HG03139 (cell line): ENCODE data around the gene TOP3B.

Experiments
- ATAC-seq: cut with Tn5 transposase; IDR thresholded peaks from one replicate; pipeline ENCODE4 v1.9.1; 2021; ENCODE audit not compliant: unreplicated experiment

TOP3B gene

DNA sequence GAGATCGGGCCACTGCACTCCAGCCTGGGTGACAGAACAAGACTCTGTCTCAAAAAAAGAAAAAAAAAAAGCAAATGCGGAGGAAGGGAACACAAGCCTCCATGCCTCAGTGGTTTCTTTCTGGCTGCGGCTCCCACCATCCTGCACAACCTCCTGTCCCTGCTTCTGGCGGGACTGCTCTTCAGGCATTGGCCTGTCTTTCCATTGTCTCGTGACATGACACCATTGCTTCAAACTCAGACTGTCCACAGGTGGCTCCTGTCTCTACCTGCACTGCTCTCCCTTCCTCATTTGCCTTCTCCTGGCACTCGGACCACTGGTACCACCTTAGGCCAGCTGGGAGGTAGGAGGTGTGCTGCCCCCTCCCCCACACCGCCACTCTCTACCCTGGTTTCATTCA is 19.3 kb downstream of the TOP3B start:
- no peak for ATAC-seq

DNA sequence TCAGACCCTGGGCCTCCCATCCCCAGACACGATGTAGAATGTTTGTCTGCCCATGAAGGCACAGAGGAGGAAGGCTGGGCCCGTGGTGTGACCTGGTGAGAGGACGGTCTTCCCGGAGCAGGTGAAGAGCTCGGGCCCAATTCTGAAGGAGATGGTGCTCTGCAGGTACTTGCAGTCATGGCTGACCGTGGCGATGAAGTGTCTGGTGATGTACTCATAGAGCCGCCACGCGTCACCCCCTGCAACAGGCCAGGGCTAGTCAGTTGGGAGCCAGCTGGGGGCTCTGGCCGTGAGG is 20.0 kb downstream of the TOP3B start:
- no peak for ATAC-seq

DNA sequence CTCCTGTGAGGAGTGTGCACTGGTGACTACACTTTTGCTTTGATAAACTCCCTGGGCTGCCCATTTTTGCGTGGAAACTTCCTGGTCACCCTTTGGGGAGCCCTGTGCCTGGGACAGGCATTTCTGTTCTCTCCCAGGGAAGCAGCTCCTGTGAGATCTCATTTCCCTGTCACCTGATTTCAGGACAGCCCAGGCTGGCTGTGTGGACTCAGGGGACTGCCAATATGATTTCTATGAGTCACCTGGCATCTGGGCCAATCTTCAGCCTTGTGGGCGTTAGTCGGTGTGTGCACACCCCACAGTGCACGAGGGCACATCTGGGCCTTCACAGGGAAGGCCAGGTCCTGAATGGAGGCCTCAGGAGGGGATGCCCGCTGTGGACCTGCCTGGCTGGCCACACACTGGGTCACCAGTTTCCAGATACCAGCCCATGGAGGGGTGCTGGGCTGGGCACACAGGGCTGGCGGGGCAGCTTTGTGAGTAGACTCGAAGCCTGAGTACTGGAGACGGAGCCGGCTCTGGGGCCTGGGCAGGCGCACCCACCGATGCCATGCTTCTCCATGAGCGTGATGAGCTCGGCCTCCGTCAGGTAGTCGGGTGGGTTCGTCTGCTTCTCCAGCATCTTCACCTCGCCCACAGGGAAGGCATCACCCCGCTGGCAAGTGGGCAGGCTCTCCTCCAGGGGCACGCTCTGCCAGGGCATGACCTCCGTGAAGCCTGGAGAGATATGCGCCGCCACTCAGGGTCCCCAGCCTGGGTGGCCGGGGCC is 20.5 kb downstream of the TOP3B start:
- ATAC-seq, result no peak

DNA sequence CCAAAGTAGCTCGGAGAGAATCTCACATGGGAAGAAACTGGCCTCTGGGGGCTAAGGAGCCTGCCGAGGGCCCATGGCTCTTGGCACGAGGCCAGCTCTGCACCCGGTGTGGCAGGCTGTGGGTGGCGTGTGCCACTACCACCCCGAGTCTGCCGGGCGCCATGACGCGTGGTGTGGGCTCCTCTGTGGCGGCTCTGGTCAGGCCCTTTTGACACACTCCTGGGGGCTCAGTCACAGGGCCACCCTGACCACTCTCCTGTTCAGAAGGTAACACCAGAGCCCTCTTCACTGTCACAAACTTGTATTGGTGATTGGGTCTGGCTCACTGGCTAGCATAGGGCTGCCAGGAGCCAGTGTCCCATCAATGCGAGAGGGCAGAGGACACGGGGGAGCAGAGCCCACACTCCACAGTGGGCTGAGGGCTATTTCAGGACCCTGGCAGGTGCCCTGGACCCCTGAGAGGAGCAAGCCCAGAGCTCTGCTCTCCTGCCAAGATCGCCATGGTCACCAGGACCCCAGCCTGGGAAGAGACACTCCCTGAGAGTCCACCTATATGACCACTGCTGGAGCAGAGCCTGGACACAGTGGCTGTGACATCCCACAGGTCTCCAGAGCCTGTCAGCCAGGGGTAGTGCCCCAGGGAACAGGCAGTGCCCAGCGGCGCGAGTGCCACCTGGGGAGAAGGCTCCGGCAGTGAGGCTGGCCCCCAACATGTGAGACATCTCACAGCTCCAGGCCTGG is 21.3 kb downstream of the TOP3B start:
- no peak for ATAC-seq

DNA sequence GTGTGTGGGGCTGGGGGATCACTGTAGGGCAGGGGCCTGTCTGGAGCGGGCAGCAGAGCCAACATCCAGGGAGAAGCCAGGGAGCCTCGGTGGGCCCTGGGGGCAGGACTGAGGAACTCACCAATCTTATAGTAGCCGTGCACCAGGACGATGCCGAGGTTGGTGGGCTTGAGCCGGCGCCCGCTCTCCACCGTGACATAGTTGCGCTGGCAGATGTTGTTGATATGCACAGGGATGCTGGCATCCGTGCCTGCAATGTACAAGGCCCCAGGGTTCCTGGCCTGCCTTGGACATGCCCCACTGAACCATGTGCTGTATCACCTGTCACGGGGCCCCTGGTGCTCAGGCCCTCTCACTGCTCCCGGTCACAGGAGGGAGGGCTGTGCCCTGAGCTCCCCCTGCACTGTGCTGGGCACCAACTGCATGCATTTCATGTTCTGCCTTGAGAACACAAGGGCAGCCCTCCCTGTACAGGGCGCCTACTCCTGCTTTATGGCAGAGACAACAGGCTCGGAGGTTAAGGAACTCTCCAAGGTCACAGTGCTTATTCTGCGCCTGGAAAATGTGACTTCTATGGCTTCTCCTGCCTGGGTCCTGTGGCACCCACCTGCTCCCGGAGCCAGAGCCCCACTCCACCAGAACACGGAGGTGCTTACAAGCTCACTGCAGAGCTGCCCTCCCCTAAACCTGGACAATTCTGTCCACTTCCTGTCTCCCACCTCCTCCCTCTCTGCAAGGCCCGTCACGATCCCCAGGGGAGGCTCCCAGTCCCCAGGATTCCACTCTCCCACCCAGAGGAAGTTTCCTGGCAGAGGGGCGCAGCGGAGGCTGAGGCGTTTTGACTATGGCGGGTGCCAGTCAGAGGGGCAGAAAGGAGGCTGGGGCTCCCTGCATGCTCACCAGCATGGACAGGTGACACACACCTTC is 22.1 kb downstream of the TOP3B start:
- ATAC-seq, result no peak

DNA sequence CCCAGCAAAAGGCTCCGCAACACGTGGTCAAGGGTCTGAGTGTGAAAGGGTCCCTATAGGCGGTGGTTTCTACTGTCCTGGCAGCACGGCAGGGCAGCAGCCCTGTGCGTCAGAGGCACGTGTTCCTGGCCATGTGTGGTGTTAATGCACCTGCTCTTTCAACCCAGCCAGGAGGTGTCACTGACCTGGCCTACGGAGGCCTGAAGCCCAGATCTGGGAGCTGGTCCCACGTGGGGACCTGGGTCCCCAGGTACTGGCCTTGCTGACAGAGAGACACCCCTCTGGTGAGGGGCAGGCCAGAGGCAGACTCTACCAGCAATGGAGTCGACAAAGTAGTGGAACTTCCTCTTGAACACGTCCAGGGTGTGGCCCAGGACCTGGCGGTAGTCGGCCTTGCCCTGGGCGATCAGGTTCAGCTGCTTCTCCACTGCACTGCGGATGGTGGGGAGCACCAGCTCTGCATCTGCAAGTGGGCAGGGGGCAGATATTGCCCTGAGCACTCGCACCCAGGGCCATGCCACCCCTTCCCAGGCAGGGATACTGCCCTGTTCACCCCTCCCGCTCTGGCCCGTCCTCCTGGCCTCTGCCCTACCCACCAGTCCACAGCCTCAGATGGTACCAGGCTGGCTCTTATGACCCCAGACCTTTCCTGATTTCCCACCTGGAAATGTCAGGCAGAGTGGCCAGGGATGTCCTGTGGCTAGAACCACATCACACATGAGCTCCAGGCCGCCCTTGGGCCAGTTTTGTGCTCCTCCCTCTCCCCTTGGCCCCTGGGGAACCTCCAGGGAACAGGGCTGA is 23.1 kb downstream of the TOP3B start:
- no peak for ATAC-seq

DNA sequence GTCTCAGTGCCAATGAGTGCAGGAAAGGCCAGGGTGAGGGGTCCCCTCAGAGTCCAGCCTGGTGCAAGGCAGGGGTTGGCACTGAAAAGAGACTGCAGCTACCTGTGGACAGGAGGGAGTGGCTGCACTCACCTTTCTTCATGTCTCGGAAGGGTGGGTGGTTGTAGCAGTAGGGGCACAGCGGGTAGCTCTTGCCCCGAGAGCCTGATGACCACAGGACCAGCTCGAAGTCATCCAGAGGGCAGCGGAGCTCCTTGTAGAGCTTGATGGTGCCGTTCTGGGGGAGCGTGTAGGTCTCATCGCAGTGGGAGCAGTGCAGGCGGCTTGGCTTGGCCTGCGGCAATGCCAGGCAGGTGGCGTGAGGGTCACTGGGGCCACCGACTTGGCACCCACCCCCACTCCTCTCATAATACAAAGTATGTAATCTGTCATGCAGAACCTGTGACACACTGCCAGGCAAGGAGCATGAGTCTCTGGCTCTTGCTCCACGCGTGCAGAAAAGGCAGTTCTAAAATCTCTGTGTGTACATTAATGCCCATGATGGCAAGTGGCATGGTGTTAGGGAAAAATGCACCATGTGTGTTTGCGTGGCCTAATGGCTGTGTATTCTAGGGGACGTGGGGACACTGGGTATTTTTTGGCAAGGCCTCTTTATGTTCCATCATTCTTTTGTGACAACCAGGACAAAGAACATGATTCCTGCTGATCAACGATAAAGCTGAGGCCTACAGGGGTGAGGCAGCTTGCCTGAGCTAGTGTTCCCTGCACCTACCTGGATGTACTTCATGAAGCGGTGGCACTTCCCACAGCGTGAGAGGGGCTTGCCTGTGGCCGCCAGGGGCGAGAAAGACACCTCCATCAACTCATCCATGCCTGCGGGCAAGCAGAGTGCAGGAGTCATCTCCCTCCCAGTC is 24.0 kb downstream of the TOP3B start:
- ATAC-seq, result no peak

DNA sequence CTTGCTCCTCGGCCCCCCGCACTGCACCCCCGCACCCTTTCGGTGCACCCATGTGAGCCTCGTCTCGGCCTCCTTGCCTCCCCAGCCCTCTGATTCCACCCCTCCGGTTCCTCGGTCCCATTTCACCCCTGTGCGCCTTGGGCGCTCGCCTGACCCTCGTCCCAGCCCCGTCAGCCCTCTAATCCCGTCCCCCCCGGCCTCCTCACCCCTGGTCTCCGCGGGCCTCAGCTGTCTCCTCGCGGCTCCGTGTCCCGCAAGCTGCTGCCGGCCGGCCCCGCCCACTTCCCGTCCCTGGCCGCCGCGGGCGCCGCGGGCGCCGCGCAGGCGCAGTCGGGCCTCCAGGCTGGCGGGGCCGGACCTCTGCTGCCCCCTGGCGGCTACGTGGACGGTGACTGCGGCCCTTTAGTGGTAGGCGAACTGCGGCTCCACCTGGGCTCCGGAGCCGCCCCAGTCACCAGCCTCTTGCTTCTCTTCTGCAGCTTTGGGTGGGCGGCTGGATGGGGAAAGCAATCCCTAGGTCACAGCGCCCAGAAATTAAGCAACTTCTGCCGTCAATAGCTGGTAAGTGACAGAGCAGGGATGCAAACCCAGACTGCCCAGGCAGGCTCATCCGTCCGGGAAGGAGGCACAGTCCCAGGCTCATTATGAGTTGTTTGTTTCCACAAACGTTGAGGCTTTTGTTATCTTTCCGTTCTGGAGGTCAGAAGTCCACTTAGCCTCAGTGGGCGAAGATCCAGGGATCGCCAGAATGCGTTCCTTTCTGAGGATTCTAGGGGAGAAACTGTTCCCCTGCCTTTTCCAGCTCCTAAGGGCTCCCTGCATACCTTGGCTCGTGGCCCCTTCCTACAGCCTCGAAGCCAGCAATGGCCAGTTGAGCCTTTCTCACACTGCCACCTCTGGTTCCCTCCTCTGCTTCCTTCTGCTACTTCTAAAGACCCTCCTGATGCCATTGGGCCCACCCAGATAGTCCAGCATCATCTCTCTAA is 29.7 kb downstream of the TOP3B start, which contains the start of gene PPM1F:
PPM1F (minus strand) TSS at position 263 of the 986 bp plus-strand sequence. CDS start 6,800 bp downstream, outside the sequence.
- ATAC-seq, result peak; percentile 65

DNA sequence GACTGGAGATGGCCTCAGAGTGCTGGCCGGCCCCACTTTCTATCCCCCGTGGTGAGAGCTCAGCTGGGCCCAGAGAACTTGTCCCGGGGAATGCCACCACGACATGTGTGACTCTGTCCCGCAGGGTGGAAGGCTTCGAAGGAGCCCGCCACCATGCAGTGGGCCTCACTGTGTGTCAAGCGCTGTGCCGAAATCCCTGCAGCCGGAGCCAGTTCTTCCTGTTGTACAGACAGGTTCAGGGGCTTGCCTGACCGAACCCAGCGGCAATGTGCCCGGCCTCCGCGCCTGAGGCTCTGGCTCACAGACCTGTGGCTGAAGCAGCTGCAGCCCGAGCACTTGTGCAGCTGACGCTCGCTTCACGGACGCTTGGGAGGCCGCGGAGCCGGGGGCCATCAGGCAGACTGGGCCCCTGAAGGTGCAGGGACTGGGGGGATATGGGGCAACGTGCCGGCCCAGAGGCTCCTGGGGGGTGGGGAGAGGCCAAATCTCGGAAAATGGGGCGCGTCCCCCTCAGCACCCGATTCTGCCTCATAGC is 30.6 kb downstream of the TOP3B start:
- ATAC-seq, result peak; percentile 29

DNA sequence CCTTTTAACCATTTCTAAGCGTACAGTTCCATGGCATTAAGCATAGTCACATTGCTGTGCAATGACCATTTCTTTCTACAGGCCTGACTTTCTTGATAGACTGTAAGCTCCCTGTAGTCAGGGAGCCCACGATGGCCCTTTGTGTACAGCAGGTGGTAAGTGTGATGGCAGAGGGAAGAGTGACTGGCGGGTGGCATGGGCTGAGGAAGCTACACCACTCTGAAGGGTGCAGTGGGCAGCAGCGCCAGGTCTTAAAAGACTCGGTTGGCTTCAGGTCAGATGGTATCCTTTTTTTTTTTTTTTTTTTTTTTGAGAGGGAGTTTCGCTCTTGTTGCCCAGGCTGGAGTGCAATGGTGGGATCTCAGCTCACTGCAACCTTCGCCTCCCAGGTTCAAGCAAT is 31.5 kb downstream of the TOP3B start:
- no peak for ATAC-seq

DNA sequence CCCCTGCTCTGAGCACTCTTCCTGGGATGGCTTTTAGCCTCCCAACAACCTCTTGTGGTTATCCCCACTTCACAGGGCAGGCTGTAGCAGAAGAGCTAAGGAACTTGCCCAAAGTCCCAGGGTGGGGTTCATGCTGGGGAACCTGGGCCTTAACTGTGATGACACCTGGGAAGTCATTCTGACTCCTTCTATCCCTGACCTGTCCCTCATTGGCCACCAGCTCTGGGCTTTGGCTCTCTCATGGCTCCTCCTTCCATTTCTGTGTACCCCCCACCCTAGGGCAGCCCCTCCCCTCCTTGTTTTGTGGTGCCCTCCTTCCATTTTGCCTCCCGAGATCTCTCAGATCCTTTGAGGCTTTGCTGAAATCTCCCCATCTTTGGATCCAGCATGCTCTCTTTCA is 32.6 kb downstream of the TOP3B start:
- ATAC-seq, result no peak

DNA sequence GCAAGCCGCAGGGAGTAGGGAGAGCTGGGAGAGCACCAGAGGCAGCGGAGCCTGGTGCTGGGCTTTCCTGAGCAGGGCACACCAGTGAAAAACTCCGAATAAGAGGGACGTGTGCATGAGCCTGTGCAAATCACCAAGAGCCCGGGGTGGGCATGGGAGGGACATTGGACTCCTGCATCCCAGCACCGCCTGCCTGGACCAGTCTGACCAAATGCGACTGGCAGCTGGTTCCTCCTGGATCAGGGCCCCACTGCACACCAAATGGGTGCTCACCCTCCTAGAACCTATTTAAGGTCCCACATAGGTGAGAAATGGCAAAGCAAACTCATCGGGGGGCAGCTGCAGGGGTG is 33.0 kb downstream of the TOP3B start:
- ATAC-seq, result no peak

DNA sequence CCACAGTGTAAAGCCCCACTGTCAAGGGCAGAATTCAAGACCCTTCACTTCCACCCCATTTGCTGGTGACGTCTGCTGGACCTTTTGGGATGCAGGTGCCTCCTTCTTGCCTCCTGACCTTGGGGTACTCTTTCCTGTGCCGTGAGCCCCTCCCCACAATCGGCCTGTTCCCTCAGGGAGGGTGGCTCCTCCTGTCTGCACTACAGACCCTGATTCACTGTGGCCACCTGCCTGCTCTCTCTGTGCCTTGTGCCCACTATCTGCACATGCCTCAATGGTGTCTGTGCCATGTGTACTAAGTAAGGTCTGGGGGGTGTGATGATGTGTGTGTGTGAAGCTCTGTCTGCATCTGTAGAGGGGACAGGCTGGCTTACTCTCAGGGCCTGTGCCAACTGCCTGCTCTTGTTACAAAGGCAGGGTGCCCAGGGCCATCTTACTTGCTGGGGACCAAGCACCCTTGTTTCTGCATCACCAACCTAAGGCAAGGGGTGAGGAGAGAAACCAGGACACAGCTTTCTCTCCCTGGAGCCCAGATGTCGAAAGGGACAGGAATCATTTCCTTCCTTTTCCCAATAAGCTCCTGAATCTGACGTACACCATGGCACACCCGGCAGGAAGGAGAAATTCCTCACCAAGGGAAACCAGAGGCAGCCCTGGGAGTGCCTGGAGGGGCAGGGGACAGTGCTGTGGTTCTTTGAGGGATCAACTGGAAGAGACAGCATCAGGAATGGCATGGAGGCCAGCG is 33.6 kb downstream of the TOP3B start:
- no peak for ATAC-seq

DNA sequence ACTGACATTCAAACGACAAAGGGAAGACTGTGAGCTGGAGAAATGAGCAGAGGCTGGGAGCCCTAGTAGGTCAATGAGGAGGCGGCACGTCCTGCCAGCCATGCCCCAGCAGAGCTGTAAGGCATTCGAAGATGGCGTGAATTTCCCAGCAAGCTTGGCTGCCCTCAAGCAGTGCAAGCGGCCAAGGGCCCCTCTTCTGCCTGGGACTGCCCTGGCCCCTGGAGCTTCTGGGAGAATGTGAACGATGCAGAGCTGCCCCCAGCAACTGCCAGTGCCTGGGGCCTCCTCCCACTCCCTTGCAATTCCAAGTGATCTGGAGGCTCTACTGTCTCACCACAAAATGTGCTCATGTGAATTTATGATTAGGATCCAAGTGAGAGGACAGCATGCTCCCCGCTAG is 34.2 kb downstream of the TOP3B start:
- no peak for ATAC-seq

DNA sequence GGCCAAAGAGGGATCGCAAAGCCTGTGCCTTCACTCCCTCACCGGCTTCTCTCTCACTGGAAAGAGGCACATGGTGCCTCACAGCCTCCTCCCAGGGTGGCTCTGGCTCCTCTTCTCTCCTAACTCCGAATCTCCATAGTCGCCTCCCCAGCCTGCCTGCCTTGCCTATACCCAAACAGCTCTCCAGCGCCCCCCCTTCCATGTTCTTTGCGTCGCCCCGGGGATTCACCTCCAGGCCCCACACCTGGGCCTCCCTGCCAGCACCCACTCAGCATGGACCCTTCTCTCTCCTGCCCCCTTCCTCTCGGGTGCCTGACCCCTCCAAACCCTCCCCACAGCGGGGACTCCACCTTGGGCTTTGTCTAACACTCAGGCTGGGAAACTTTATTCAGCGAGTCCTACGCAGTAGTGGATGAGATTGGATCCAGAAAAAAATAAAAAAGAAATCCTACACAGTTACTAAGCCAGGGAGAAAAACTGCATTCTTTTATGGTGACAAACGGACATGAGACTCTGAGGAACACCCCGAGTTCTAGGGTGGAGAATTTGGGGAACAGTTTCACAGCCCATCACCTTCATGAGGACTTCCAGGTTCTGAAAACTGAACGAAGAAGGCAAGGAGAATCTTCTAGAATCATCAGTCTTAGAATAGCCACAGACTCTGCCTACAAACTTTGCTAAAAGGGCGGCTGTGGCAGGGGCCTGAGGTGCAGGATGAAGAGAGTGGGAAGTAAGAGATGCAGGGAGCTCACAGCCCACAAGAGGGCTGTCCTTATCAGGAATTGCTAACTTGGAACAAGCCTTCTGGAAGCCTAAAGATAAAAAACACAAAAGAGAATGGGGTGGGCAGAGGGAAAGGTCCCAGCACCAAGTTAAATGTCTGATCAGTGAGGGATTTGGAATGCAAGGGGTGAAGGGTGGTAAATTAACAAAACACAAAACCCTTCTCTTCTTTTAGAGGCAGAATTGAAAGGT is 35.3 kb downstream of the TOP3B start:
- ATAC-seq, result no peak

DNA sequence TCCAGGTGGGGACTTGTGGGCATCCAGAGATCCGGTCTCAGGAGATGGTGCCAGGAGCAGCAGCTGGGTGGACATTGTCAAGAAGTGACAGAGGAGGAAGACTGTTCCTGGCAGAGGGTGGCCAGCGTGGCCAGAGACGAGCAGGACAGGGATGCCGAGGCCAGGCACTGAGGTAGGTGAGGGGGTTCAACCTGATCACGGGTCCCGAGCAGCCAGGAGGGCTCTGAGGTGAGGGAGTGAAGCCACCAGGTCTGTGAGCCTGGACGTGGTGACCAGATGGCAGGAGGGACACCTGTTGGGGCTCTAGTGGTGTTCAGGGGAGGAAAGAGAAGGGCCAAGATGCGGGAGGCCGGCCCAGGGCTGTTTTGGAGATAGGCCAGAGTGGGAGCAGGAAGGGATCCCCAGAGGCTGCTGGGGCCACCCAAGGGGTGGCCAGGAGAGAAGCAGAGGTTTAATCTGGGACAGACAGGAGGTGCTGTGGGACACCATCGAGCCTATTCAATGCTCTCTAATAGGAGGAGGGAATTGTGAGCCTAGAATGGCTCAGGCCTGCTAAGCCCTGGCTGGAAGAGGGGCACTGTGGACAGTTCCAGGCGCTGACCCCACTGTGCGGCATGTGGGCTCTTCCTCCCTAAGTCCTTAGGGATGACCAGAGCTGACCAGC is 36.2 kb downstream of the TOP3B start:
- no peak for ATAC-seq
